ENCODE results near the gene GPR146.

DNA sequence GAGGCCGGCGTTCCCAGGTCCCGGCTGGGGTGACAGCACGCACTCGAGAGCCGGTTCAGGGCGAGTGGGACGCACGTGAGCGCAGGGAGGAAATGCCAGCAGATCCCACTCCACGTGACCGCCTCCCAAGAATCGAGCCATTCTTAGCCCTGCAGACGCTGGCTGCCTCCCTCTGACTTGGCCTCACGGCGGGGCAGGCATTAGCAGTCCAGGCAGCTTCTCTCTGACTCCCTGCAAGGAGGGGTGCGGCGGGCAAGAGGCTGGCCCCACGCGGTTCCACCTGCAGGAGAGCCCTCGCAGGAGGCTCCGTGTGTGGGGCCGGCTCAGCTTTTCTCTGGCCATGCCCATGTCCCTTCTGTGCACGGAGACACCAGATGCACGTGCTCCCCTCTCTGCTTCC, 10.1 kb downstream of the GPR146 start:
- TF ChIP-seq, protein P1, sequence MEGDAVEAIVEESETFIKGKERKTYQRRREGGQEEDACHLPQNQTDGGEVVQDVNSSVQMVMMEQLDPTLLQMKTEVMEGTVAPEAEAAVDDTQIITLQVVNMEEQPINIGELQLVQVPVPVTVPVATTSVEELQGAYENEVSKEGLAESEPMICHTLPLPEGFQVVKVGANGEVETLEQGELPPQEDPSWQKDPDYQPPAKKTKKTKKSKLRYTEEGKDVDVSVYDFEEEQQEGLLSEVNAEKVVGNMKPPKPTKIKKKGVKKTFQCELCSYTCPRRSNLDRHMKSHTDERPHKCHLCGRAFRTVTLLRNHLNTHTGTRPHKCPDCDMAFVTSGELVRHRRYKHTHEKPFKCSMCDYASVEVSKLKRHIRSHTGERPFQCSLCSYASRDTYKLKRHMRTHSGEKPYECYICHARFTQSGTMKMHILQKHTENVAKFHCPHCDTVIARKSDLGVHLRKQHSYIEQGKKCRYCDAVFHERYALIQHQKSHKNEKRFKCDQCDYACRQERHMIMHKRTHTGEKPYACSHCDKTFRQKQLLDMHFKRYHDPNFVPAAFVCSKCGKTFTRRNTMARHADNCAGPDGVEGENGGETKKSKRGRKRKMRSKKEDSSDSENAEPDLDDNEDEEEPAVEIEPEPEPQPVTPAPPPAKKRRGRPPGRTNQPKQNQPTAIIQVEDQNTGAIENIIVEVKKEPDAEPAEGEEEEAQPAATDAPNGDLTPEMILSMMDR (IDR thresholded peaks at IDR 0.05; ENCODE audit: low read length), result no peak
- TF ChIP-seq EZH2 (IDR thresholded peaks at IDR 0.05; ENCODE audit: borderline replicate concordance, low read length), result no peak
